SKM-1 (cell line): ENCODE data around the gene TMEM131L.

ENCODE experiments used
- DNase-seq: peaks from one replicate; lab custom pipeline; 2025; ENCODE audit not compliant: unreplicated experiment; lab: John Stamatoyannopoulos, UW

The TMEM131L gene

GRCh38 chr4:153472122-153473037 is 6.2 kb downstream of the TMEM131L start:
- DNase-seq, result no peak

DNA sequence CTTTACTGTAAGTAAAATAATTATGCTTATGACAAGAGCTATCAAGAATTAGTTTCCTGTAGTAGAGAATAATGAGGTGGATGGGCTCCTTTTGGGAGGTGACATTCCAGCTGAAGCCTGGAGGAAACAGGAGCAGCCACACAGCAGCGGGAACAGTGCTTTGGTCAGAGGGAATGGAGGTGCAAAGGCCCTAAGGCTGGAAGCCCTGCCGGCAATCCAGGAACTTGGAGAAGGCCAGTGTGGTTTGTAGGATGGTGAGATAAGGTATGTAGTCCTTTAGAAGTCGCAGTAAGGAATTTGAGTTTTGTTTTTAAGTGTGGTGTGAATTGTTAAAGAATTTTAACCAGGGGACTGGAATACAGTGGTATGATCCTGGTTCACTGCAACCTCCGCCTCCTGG is 8.1 kb downstream of the TMEM131L start:
- DNase-seq, result no peak

GRCh38 chr4:153476829-153477574 is 10.8 kb downstream of the TMEM131L start:
- no peak for DNase-seq

- DNase-seq, result no peak
Measured at GRCh38 chr4:153479101-153479500, 12.9 kb downstream of the TMEM131L start.

DNA sequence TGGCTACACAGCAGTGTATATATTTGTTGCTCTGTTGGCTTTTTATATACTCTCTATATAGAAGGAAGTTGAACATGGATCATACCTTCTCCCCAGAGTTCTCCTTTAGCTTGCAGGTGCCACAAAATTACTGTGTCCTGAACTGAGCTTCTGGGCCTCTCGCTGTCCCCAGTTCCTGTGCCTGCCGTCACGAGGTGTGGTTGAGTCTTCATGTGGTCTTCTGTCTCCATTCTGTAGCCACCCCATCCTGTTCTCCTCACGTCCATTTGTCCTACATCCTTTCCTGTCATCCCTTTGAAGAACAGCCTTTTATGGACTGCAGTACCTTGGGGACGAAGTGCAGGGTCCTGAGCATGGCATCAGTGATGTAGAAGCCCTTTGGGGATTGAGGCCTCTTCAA is 14.5 kb downstream of the TMEM131L start:
- DNase-seq, result no peak

DNA sequence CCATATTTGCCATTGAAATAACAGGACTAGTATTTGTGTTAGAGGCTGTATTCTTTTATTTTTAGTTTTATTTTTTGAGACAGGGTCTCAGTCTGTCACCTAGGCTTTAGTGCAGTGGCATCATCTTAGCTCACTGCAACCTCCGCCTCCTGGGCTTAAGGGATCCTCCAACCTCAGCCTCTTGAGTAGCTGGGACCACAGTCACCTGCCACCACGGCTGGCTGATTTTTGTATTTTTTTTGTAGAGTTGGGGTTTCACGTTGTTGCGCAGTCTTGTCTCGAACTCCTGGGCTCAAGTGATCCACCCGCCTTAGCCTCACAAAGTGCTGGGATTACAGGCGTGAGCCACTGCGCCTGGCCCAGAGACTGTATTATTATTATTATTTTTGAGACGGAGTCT is 15.3 kb downstream of the TMEM131L start:
- no peak for DNase-seq

GRCh38 chr4:153483432-153484418 is 17.6 kb downstream of the TMEM131L start:
- no peak for DNase-seq

GRCh38 chr4:153485359-153485758 is 19.2 kb downstream of the TMEM131L start:
- DNase-seq, result no peak

DNA sequence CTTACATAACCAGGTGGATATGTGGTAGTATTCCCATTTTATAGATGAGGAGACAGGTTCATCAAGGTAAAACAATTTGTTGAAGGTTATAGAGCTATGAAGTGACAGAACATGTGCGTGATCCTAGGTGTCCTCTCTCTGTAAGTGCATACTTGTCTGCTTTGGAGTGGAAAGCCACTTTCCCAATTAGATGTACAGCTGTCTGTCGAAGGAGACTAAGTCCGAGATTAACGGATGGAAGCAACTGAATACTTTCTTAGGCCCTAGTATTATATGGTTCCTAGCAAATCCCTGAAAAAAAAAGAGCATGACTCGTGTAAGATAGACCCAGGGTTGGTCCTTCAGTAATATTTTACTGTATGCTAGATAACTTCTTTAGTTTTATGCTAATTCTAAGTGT is 19.7 kb downstream of the TMEM131L start:
- DNase-seq, result no peak

GRCh38 chr4:153486281-153487151 is 20.4 kb downstream of the TMEM131L start:
- no peak for DNase-seq

DNA sequence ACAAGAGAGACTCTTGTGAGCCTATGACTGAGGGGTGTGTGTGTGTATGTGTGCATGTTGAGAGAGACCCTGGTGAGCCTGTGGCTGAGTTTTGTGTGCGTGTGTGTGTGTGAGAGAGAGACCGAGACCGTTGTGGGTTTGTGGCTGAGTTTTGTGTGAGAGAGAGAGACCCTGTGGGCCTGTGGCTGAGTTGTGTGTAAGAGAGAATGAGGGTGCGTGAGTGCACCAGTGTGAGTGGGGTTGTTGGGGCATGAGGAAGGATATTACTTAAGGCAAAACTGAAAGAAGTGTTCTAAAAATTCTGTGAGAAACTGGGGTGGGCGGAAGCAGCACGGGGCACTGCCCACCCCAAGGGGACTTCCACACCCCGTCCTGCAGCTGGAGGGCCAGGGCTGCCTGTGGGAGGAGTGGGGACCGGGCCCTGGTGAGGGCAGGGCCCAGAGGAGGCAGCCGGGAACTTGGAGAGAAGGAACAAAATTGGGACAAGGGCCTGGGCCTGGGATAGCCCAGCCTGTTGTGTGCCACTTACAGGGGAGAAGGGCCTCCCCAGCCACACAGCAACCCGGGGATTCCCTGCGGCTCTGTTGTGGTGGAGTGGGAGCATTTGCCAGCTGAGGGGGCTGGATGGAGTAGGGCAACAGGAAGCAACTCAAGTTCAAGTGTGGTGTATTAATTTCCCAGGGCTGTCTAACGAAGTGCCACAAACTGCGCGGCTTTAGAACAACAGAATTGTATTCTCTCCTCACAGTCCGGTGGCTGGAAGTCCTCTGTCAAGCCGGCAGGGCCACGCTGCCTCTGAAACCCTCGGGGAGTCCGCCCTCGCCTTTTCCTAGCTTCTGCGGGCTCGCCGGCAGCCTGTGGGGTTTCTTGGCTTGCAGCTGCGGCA is 22.1 kb downstream of the TMEM131L start:
- DNase-seq, result no peak

DNA sequence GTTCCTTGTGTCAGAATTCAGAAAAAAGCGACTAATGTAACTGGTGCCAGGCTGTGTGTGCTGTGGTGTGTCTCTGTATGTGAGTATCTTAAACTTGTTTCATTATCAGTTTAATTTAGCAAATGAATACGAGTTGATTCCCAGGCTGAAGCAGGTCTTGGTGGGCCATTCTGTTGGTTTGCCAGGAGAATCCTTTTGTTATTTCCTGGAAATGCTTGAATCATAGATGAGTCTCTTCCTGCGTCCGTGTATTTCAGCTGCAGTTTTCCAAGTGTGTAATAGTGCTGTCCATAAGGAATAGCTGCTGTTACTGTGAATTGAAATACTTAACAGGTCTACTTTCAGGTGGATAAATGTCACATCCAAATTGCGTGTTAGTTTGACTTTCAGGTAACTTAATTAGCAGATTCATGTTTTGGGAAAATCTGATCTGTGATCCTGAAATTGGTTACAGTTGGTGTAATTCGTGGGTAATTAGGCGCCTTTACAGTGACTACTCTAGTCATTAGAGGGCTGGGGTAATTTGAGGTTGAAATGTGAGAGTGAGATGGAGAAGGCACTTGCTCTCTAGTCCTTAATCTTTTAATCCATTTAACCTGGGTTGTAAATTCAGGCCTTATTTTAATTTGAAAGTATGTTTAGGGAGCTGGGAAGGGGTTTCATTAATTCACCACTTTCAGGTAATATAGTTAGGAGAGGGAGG is 23.8 kb downstream of the TMEM131L start:
- no peak for DNase-seq

DNA sequence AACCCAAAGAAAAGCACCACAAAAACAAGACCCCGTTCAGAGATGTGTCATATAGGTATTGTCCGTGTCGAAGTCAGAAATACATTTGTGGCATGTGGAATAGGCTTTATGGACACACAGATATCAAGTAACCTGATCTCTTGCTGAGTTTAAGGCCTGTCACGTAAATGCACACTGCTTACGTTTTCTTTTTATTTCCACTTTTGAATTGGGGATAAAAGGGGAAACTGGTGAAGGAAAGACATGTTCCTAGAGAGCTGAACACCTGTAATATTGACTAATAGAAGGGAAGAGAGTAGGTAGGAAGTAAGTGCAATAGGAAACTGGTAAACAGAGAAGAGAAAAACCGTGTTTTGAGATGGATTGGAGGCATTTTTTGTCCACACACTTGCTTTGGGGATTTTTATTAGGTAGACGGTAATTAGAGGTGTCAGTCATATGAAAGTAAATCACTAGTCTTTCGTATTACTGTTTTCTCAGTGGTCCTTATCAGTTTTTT is 24.9 kb downstream of the TMEM131L start:
- no peak for DNase-seq

DNA sequence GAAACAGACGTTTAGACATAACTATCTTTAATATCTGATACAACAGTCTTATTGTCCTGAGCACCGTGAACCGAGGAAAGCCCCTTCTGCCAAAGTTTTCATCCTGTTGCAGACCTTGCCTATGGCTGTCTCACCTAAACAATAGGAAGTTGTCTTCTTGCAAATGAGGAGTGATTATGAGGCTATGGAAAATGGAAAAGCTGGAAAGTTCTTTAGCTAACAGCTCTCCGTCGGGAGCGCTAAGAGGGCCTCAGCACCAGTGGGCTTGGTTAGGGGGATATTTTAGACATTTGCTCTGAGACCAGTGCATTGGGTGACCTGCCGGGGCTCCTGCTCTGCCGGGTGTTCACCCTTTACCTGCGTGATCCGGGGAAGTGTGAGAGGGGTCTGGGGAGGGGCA is 28.4 kb downstream of the TMEM131L start:
- no peak for DNase-seq

DNA sequence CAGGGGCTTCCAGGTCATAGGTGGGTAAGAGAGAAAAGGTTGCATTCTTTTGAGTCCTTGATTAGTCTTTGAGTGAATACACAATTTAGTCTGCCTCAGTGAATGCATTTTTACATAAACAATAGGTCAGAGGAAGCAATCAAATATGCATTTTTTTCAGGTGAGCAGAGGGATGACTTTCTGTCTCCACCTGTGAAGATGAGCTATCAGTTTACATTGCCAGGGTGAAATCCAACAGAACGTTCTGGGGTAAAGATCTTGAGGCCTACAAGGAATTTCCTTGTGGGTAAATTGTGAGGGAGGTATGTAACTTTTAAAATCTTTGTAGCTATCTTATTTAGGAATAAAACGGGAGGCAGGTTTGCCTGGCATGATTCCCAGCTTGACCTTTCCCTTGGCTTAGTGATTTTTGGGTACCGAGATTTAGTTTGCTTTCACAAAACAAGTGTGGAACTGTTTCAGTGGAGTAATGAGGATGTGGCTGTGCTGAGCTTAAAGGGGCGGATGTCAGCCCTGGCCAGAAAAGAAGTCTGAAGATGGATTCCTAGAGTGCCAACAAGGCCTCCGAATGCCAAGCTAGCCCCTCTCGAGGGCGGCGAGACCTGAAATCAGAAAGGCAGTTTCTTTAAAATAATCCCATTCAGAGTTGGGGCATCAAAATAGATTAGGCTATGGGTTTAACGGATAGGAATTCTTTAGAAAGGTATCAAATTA is 29.5 kb downstream of the TMEM131L start:
- DNase-seq, result no peak

DNA sequence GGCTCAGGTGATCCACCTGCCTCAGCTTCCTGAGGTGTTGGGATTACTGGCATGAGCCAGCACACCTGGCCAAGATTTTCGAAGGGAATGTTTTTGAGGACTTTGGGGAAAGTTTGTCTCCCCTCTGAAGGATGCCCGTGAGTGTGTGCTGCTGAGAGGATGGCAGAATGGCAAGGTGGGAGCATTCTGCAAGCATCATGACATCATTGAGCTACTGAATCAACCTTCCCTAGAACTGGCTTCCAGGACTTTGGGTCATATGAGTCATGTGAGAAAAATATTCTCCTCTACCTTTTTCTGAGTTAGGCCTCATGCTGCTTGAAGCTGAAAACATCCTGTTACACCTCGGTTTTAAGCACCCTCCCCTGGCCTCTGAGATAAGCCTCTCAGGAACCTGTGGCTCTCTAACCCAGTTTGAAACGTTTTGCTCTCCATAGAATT is 31.0 kb downstream of the TMEM131L start:
- DNase-seq, result no peak
